SH-SY5Y (cell line): ENCODE measurements around the gene TINAGL1.

Experiments
- GATA2 ChIP-seq: IDR thresholded peaks from 2 replicates; pipeline ENCODE4 v1.6.1; 2011; ENCODE audit warnings: mild to moderate bottlenecking, low read depth, low read length
- GATA3 ChIP-seq: IDR thresholded peaks from 2 replicates; pipeline ENCODE4 v1.6.1; 2011; ENCODE audit warnings: low read depth, mild to moderate bottlenecking, low read length, moderate library complexity

DNA sequence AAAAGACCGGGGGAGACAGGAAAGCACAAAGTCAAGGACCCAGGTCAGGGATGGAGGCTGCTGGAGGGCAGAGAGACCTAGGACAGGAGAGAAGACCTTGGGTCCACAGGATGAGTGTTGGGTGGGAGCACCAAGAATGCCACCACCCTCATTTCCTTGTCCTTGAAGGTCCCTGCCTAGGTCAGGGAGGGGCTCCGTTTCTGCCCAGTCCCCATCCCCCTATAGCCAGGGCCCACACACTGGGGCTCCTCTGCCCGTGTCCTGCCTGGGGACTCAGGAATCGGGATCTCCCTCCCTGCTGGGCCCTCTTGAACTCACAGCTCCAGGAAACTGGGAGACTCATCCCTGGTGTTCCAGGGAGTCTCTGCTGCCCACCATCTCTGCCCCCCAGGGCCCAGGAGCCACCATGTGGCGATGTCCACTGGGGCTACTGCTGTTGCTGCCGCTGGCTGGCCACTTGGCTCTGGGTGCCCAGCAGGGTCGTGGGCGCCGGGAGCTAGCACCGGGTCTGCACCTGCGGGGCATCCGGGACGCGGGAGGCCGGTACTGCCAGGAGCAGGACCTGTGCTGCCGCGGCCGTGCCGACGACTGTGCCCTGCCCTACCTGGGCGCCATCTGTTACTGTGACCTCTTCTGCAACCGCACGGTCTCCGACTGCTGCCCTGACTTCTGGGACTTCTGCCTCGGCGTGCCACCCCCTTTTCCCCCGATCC, 584 bp downstream of the TINAGL1 start:
- TF ChIP-seq GATA2 (no peak), GATA3 (no peak)
